Gastrocnemius medialis (tissue), 4 donors: ENCODE results near the gene TCP11.

Source experiments
- CTCF ChIP-seq, 5 experiments: fragments of 450-650 bp in 3 of 5; fragments of 200-600 bp in 2 of 5; sonication (generic) in 2 of 5; IDR thresholded peaks in 4 of 5; conservative IDR thresholded peaks in 1 of 5; 1 replicate in 4 of 5; 2 replicates in 1 of 5; pipeline ENCODE4 v1.5.1; 2016 to 2019; ENCODE audit warnings: antibody characterized with exemption in 5 of 5, mild to moderate bottlenecking in 3 of 5, moderate library complexity in 3 of 5
- POLR2A ChIP-seq, 2 donors: fragments of 450-650 bp; IDR thresholded peaks; one replicate each; pipeline ENCODE4 v1.6.1; 2017; ENCODE audit warnings: antibody characterized with exemption in 2 of 2, mild to moderate bottlenecking in 2 of 2, moderate library complexity in 2 of 2

GRCh38 chr6:35154947-35155346 lies 13.8 kb upstream of the TCP11 start:
- TF ChIP-seq CTCF (IDR thresholded peaks at IDR 0.05 in 4 of 5, conservative IDR thresholded peaks at IDR 0.05 in 1 of 5): no peak
- no peak for TF ChIP-seq POLR2A (IDR thresholded peaks at IDR 0.05)
